ENCODE results near the gene AKR1A1.

DNA sequence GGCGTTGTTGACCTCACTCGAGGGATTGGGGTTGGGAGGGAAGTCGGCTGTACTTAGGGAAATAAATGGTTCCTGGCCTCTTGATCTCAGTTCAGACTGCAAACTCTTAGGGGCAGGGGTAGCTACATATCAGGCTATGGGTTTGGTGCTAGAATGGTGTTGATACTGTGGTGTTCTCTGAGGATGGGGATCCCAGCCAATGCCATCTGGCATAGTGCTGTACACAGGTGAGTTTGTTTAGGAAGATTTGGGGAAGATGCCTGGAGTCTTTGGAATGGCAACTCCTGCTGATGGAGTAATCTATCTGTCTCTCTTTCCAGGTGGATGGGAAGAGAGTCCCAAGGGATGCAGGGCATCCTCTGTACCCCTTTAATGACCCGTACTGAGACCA, 18.9 kb downstream of the AKR1A1 start:
- TF ChIP-seq, protein P1, sequence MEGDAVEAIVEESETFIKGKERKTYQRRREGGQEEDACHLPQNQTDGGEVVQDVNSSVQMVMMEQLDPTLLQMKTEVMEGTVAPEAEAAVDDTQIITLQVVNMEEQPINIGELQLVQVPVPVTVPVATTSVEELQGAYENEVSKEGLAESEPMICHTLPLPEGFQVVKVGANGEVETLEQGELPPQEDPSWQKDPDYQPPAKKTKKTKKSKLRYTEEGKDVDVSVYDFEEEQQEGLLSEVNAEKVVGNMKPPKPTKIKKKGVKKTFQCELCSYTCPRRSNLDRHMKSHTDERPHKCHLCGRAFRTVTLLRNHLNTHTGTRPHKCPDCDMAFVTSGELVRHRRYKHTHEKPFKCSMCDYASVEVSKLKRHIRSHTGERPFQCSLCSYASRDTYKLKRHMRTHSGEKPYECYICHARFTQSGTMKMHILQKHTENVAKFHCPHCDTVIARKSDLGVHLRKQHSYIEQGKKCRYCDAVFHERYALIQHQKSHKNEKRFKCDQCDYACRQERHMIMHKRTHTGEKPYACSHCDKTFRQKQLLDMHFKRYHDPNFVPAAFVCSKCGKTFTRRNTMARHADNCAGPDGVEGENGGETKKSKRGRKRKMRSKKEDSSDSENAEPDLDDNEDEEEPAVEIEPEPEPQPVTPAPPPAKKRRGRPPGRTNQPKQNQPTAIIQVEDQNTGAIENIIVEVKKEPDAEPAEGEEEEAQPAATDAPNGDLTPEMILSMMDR (IDR thresholded peaks at IDR 0.05; ENCODE audit: low read length), result no peak
- no peak for TF ChIP-seq EZH2 (IDR thresholded peaks at IDR 0.05; ENCODE audit: borderline replicate concordance, low read length)

All from OCI-LY1 (cell line).